Cortex of kidney (tissue), 1 donor: ENCODE data around the gene HABP4.

Source experiments
- DNase-seq: peaks from one replicate; lab custom pipeline; 2025; lab: John Stamatoyannopoulos, UW

HABP4 gene

DNA sequence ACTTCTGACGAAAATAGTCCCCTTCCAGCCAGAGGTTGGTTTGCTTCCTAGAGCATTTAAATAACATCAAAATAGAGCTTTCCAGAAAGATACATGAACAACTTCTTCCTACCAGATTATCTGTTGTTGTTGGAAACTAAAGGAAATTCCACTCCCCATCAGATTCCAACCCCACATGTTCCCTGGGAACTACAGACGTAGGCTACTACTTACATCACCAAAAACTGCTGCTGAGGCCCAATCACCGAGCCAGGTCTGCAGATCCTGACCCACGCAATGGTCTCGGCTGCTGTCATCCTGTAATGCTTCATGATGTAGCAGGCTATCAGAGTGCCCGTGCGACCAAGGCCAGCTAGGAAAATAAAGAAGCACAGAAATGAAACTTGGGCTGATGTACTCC, 73.4 kb downstream of the HABP4 start:
- DNase-seq, result no peak

DNA sequence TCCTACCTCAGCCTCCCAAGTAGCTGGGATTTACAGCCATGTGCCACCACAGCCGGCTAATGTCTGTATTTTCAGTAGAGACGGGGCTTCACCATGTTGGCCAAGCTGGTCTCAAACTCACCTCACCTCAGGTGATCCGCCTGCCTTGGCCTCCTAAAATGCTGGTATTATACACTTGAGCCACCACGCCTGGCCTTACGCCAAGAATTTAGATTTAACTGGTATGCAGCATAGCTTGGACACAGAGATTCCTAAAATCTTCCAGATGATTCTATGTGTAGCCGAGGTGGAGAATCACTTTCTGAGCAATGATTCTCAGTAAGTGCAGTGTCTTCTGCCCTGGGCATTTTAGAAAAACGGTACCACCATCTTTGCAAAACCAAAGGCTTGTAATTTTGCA, 74.1 kb downstream of the HABP4 start:
- DNase-seq, result no peak

DNA sequence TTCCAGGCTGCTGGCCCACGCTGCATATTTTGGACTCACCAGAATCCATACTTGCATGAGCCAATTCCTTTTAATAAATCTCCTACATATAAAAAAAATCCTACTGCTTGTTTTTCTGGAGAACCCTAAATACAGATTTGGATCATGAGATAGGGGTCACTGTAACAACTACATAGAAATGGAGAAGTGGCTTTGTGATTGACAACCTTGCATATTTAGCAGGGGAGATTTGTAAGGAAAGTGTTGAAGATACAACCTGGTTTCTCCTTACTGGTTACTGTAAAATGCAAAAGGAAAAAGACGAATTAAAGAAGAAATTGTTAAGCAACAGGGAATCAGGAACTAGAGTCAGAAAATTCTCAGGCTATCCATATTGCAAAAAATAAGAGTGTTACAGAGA, 74.8 kb downstream of the HABP4 start:
- DNase-seq, result no peak

DNA sequence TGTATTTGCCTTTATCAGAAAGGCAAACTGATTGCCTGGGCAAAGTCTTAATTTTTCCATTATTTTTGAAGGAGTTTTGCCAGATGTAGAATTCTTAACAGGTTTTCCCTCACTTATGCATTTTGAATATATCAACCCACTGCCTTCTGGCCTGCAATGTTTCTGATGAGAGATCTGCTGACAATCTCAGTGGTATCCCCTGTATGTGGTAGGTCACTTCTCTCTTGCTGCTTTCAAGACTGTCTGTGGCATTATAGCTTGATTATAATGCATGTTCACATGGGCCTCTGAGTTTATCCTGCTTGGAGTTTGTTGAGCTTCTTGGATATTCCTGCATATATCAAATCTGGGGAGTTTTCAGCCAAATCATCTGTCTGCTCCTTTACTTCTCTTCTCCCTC, 82.2 kb downstream of the HABP4 start:
- DNase-seq, result no peak

DNA sequence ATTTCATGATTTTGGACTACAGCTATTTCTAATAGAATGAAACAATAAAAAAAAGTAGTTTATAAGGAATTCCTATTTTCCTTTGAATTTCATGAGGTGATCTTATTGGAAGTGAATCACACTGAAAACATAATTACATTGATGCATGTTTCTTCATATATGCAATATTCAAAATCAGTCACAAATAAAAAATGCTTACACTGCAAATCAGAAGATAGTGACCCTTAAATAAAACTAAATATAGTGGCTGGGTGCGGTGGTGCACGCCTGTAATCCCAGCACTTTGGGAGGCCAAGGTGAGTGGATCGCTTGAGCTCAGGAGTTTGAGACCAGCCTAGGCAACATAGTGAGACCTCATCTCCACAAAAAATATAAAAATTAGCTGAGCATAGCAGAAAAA, 90.1 kb downstream of the HABP4 start:
- no peak for DNase-seq
